ENCODE data around the gene GPR31.

GPR31 gene

GRCh38 chr6:167162591-167162990, 4.8 kb upstream of the GPR31 start:
- no peak for TF ChIP-seq CTCF (IDR thresholded peaks at IDR 0.05)

GRCh38 chr6:167161851-167162467, 4.2 kb upstream of the GPR31 start:
- no peak for TF ChIP-seq CTCF (IDR thresholded peaks at IDR 0.05)

GRCh38 chr6:167157414-167157813, 366 bp downstream of the GPR31 start:
- TF ChIP-seq CTCF (IDR thresholded peaks at IDR 0.05): no peak

- no peak for TF ChIP-seq CTCF (IDR thresholded peaks at IDR 0.05)
These were observed 2.9 kb downstream of the GPR31 start for GRCh38 chr6:167154895-167155294.

GRCh38 chr6:167154291-167154690, 3.5 kb downstream of the GPR31 start:
- TF ChIP-seq CTCF (IDR thresholded peaks at IDR 0.05): no peak

- TF ChIP-seq CTCF (IDR thresholded peaks at IDR 0.05): no peak
These were observed 4.2 kb downstream of the GPR31 start for GRCh38 chr6:167153521-167153959.

GRCh38 chr6:167152862-167153261, 4.9 kb downstream of the GPR31 start:
- no peak for TF ChIP-seq CTCF (IDR thresholded peaks at IDR 0.05)

- no peak for TF ChIP-seq CTCF (IDR thresholded peaks at IDR 0.05)
These were observed 6.1 kb downstream of the GPR31 start for GRCh38 chr6:167151648-167152047.
